ENCODE data around the gene LTBP2.
"Not testable (repeated sequence)": the region's sequence is repeated elsewhere in the genome, so short reads cannot be mapped to it uniquely, and the experiment has no call there.

LTBP2 gene

DNA sequence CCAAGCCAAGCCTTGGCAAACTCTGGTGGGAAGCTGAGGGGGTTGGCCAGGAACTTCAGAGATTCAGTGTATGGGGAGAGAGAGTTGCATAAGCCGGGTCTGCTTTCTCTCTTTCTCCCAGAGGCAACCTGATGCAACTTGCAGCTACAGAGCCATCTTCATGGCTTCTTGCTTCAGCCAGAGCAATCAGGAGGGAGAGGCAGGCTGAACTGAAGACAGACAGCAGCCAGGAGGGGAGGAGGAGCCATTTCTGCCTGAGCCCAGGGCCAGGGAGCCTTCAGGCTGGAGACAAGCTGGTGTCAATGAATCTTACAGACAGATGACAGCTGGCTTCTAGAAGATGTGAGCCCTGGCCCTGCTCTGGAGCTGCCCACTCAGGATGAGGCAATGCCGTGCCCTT, 137.7 kb downstream of the LTBP2 start:
- DNase-seq = no peak

DNA sequence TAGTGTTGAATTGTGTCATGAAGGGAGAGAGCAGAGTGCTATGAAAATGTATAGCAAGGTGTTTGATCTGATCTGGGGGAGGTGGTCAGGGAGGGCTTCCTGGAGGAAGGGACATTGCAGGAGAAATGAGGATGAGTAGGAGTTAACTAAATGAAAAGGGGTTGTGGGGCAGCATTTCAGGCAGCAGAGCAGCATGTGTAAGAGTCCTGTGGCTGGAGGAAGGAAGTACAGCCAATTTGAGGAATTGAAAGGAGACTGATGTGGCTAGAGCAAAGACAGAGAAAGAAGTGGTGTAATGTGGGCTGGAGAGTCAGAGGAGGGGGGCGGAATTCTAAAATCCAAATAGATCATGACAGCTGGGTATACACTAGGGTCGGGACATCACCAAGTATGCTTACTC, 139.4 kb downstream of the LTBP2 start:
- DNase-seq = no peak

DNA sequence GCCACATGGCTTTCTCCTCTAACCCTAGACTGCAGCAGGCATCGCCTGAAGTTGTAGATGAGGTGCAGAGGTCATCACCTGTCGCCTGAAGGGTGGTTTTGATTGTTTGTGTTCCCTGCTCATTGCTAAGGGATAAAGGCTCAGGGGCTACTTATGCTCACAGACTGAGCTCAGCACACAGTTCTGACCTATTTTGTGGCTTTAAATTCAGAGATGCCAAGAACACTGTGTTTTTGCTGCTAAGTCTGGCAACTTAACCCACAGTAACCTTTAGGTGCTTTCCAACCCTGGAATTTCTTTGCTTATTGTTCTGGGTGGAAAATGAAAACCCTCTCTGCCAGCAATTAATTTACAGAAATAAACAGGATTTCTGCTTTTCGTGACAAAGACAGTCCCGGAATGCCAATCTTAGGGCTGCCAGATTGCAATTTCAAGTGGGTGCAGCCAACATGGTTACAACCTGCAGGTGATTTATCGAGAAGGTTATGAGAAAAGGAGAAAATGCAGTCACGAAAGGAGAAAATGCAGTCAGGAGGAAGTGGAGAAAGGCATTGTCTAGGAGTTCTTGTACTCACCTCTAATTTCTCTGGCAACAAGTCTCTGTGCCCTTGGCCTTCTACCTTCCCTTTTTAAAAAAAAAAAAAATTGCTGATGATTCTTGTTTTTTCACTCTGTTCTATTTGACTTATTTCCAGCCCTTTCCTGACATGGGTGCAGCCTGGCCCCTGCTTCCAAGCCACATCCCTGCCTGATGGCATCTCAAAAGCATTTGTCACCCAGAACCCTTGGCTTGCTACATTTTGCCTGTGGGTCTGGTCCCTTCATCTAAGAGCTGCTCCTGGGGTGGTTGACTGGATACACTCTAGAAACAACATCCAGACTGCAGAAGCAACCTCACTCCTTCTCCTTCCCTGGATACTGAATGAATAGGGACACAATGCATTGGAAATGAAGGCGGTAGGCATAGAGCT, 142.2 kb downstream of the LTBP2 start:
- DNase-seq = no peak

DNA sequence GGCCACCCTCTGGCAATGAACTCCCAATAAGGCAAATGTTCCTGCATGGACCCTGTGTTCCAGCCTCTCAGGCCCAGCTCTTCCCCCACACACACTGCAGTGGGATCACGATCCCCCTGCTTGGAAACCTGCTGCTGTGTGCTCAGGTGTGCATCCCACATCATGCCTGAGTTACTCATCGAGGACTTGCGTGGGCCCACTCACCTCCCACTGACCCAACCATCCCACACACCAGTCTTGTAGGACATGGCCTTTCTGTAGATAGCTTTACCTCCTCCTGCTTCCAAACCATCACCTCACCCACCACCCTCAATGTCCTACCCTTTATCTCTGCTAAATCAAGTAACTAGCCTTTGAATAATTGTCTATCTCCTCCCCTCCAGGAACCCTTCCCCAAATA, 143.5 kb downstream of the LTBP2 start:
- DNase-seq = no peak

GRCh38 chr14:74465335-74465734, 146.7 kb downstream of the LTBP2 start:
- no peak for DNase-seq

GRCh38 chr14:74464785-74465184, 147.3 kb downstream of the LTBP2 start:
- DNase-seq = no peak

DNA sequence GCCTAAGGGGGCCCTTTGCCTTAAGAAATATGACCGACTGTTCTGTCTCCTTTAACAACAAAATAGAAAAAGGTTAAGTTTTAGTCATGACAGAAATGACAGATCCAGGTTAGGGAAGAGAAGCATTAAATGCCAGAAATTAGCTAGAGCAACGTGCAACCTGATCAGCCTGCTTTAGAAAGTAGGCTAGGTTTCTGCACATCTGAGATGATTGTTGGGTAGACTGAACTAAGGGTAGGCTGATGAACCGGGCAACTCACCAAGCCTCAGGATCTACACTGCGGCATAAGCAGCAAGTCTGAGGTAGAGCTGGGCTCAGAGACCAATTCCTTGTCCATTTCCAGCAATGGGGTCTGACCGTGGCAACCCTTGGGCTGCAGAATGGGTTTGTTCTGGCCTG, 148.3 kb downstream of the LTBP2 start:
- no peak for DNase-seq

DNA sequence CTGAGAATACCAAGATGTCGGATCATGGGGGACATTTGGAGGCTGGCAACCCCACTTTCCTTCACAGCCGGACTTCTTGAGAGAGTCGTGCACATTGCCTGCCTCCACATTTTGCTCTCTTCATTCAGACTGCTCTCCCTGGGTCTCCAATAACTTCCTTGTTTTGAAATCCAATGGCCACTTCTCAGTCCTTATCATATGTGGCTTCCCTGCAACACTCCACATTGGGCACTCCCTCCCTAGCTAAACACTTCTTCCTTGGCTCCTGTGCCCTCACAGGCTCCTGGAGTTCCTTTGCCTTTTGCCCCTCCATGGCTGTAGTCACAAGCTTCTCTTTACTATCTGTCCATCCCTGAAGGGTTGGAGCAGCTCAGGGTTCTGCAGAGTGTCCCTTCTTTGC, 149.0 kb downstream of the LTBP2 start:
- DNase-seq = no peak

DNA sequence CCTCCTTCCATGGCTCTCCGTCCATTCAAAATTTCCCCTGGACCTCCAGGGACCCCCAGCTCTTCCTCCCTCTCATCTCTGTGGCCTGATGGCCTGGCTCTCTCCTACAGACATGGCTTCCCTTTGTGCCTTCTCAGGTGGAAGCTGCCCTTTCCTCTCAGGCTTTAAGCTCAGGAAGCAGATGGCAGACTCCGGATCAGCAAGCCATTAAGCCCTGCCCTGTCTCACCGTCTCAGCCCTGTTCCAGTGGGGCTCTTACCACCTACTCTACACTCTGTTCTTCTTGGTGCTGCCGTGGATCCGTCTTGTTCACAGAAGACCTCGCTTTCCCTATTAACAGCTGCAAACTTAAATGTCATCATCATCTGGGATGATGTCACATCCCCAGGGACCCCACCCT, 152.1 kb downstream of the LTBP2 start:
- DNase-seq = no peak

DNA sequence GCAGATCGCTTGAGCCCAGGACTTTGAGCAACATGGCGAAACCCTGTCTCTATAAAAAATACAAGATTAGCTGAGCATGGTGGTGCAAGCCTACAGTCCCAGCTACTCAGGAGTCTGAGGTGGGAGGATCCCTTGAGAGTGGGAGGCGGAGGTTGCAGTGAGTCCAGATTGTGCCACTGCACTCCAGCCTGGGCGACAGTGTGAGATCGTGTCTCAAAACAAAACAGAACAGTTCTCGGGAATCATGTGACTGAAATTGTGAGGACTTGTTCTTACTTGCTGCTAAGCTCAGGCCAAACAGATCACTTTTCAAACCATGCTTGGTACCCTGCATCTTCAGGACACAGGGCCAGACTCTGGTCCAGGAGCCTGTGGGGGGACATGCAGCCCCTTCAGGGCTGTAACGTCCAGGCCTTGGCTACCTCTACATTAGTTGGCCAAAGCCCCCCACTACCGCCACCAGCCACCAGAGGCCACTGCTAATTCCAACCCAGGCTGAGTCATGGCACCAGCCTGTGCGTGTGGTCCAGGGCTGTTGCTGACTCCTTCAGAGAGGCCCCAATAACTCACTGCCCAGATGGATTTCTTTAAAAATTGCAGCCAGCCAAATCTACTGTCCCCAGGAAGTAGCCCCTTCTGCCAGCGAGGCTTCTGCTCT, 152.6 kb downstream of the LTBP2 start:
- DNase-seq = peak; percentile 48 to 59

DNA sequence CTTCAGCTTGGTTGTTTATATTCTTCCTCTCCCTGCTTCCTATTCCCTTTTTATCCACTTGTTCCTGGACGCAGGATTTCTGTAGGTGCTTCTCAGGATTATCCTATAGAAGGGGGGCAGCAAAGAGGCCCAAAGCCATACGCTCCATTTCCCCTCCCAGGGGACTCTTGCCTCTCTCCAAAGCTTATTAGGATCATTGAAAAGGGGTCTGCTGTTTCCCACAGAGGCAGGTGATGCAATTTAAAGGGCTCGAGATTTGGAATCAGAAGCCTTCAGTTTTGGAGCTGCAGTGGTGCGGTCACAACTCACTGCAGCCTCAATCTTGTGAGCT, 154.5 kb downstream of the LTBP2 start:
- DNase-seq = no peak

DNA sequence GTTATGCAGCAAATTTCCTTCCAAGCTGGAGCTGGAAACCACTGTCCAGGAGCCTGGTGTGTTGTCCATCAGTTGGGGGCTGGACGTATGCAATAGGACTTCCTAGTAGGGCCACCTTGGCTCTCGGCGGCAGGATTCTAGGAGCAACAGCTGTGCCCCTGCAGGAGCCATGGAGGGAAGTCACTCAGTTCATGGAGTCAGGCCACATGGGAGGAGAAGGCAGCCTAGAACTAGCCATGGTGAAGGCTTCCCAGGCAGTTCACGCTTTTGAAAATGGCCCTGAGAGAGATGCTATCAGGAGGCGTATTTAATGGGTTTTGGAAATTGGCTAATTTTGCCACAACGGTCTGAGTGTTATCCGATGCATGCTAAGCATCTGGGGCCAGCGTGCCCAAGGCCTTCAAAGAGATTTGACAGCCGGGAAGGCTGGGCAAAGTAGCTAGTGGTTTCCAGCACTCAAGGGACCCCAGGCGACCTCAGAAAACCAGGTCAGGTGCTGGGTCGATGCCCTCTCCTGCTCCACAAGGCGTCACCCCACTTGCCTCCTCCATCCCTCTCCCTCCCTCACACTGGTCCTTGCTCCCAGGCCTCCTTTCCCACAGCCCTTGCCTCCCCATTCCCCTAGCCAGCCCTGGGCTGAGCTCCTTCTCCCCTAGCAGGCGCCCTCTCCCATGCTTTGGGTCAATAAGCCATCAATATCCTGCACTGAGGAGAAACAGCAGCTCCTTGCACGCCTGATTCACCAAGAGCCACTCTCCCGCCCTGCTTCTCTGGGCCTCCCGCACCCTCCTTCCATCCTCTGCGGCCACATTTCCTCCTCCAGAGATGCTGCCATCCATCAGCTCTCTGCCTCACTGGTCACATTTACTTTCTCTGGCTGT, 155.1 kb downstream of the LTBP2 start:
- no peak for DNase-seq

- not testable (repeated sequence) for DNase-seq
These were observed 157.6 kb downstream of the LTBP2 start for GRCh38 chr14:74454397-74454796.

Data from activated T-cell treated with anti-CD3 and anti-CD28 coated beads, Interleukin-2, amount 50 U/mL, for 48 hours (primary cell).